Anterior cingulate cortex (tissue), 58 donors: ENCODE data around the gene CCDC148.

ENCODE experiments used
- DNase-seq, 58 donors: peaks; one replicate each; lab custom pipeline; 2025; lab: John Stamatoyannopoulos, UW

Gene CCDC148

GRCh38 chr2:158131919-158132566 is 324.5 kb downstream of the CCDC148 start:
- DNase-seq = no peak

- no peak for DNase-seq
These were observed 325.1 kb downstream of the CCDC148 start for GRCh38 chr2:158131483-158131912.

GRCh38 chr2:158130832-158131473 is 325.6 kb downstream of the CCDC148 start:
- no peak for DNase-seq

- no peak for DNase-seq
These were observed 327.5 kb downstream of the CCDC148 start for GRCh38 chr2:158129037-158129436.

GRCh38 chr2:158128168-158128973 is 328.2 kb downstream of the CCDC148 start:
- DNase-seq = no peak

- DNase-seq = no peak
These were observed 329.2 kb downstream of the CCDC148 start for GRCh38 chr2:158127380-158127804.

- DNase-seq = no peak
These were observed 330.6 kb downstream of the CCDC148 start for GRCh38 chr2:158125756-158126498.

GRCh38 chr2:158124896-158125295 is 331.7 kb downstream of the CCDC148 start:
- DNase-seq = no peak
